ENCODE data around the gene TMEM87B. TPM values are rescaled to one million over a fixed set of nuclear protein-coding genes. Genes with fewer than 3 reads are reported as not detected.
"Not testable (repeated sequence)": the region's sequence is repeated elsewhere in the genome, so short reads cannot be mapped to it uniquely, and the experiment has no call there.

TMEM87B gene
- polyA plus RNA-seq, 1 donor from 2014 or later = 12.8 TPM

DNA sequence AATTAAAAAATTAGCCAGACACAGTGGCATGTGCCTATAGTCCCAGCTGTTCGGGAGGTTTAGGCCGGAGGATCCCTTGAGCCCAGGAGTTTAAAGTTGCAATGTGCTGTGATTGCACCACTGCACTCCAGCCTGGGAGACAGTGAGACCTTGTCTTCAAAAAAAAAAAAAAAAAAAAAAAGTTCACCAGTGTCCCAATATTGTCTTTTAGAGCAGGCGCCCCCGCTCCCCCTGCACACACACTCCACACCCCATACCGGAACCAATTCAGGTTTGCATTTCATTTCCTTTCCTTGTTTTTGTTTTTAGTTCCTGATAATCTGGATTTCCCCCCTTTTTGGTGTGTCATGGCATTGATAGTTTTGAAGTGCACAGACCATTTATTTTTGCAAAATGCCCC is 10.4 kb downstream of the TMEM87B start:
- Histone ChIP-seq H3K27ac (ENCODE audit: low read length) (no peak overlapping the region), H4K20me1 (ENCODE audit: insufficient read depth) (no peaks in the 10 kb centered on the region), H3K4me3 (ENCODE audit: low read length) (no peak overlapping the region), H2AFZ (ENCODE audit: low read depth, low read length) (no peak overlapping the region), H3K9me2 (ENCODE audit: insufficient read depth, low read length) (no peaks in the 10 kb centered on the region), H3K9ac (ENCODE audit: low read length) (no peak overlapping the region), H3K27me3 (ENCODE audit: insufficient read depth, low read depth, low read length) (no peaks in the 10 kb centered on the region), H3K36me3 (ENCODE audit: insufficient read depth, low read length) (no peaks in the 10 kb centered on the region), H3F3A (ENCODE audit: insufficient read depth, low read length, poor library complexity, severe bottlenecking) (no peaks in the 10 kb centered on the region), H3K9me3 (ENCODE audit: low read length) (no peaks in the 10 kb centered on the region), H3K79me2 (replicated peaks; ENCODE audit: insufficient read depth, low read length) (no peaks in the 10 kb centered on the region), H3K4me2 (ENCODE audit: low read length) (no peak overlapping the region)
- TF ChIP-seq MXI1 (conservative IDR thresholded peaks at IDR 0.05; ENCODE audit: poor library complexity, severe bottlenecking) (no peak), SMC3 (conservative IDR thresholded peaks at IDR 0.05; ENCODE audit: poor library complexity) (no peak), EP300 (conservative IDR thresholded peaks at IDR 0.05; ENCODE audit: poor library complexity, severe bottlenecking) (no peak), POLR2AphosphoS5 (IDR thresholded peaks at IDR 0.05) (no peak), EZH2 (IDR thresholded peaks at IDR 0.05; ENCODE audit: borderline replicate concordance, insufficient read depth, low read length, poor library complexity, severe bottlenecking) (no peak), RAD21 (conservative IDR thresholded peaks at IDR 0.05) (no peak), TAF1 (IDR thresholded peaks at IDR 0.05; ENCODE audit: low read depth) (no peak)
- TF ChIP-seq, protein P1, sequence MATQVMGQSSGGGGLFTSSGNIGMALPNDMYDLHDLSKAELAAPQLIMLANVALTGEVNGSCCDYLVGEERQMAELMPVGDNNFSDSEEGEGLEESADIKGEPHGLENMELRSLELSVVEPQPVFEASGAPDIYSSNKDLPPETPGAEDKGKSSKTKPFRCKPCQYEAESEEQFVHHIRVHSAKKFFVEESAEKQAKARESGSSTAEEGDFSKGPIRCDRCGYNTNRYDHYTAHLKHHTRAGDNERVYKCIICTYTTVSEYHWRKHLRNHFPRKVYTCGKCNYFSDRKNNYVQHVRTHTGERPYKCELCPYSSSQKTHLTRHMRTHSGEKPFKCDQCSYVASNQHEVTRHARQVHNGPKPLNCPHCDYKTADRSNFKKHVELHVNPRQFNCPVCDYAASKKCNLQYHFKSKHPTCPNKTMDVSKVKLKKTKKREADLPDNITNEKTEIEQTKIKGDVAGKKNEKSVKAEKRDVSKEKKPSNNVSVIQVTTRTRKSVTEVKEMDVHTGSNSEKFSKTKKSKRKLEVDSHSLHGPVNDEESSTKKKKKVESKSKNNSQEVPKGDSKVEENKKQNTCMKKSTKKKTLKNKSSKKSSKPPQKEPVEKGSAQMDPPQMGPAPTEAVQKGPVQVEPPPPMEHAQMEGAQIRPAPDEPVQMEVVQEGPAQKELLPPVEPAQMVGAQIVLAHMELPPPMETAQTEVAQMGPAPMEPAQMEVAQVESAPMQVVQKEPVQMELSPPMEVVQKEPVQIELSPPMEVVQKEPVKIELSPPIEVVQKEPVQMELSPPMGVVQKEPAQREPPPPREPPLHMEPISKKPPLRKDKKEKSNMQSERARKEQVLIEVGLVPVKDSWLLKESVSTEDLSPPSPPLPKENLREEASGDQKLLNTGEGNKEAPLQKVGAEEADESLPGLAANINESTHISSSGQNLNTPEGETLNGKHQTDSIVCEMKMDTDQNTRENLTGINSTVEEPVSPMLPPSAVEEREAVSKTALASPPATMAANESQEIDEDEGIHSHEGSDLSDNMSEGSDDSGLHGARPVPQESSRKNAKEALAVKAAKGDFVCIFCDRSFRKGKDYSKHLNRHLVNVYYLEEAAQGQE (IDR thresholded peaks at IDR 0.05; ENCODE audit: borderline replicate concordance) = no peak
- TF ChIP-seq, protein P2, sequence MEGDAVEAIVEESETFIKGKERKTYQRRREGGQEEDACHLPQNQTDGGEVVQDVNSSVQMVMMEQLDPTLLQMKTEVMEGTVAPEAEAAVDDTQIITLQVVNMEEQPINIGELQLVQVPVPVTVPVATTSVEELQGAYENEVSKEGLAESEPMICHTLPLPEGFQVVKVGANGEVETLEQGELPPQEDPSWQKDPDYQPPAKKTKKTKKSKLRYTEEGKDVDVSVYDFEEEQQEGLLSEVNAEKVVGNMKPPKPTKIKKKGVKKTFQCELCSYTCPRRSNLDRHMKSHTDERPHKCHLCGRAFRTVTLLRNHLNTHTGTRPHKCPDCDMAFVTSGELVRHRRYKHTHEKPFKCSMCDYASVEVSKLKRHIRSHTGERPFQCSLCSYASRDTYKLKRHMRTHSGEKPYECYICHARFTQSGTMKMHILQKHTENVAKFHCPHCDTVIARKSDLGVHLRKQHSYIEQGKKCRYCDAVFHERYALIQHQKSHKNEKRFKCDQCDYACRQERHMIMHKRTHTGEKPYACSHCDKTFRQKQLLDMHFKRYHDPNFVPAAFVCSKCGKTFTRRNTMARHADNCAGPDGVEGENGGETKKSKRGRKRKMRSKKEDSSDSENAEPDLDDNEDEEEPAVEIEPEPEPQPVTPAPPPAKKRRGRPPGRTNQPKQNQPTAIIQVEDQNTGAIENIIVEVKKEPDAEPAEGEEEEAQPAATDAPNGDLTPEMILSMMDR (IDR thresholded peaks at IDR 0.05; ENCODE audit: poor library complexity, severe bottlenecking) = no peak

DNA sequence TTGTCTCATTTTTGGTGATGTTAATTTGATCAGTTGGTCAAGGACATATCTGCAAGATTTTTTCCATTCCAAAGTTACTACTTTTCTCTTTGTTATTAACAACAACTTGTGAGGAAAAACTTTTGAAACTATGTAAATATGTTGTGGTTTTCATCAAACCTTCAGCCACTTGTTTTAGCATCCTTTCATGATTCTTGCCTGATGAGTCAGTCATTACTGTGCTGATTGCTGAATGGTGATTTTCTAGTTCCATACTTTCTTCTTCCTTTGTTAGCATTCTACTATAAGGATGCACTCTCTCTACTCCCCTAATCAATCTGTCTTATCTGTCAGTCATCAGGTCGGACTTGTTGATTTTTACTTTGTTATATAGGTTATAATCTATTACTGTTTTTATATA is 10.9 kb downstream of the TMEM87B start:
- H3K36me3 ChIP-seq (ENCODE audit: insufficient read depth, low read length) = no peaks in the 10 kb centered on the region
- H3K4me3 ChIP-seq (ENCODE audit: low read length) = no peak overlapping the region
- no peak overlapping the region for H2AFZ ChIP-seq (ENCODE audit: low read depth, low read length)
- no peak overlapping the region for H3K4me2 ChIP-seq (ENCODE audit: low read length)
- no peaks in the 10 kb centered on the region for H3K79me2 ChIP-seq (replicated peaks; ENCODE audit: insufficient read depth, low read length)
- no peak overlapping the region for H3K9ac ChIP-seq (ENCODE audit: low read length)
- H3F3A ChIP-seq (ENCODE audit: insufficient read depth, low read length, poor library complexity, severe bottlenecking) = no peaks in the 10 kb centered on the region
- H3K9me3 ChIP-seq (ENCODE audit: low read length) = no peaks in the 10 kb centered on the region
- no peaks in the 10 kb centered on the region for H3K9me2 ChIP-seq (ENCODE audit: insufficient read depth, low read length)
- no peaks in the 10 kb centered on the region for H3K27me3 ChIP-seq (ENCODE audit: insufficient read depth, low read depth, low read length)
- H3K27ac ChIP-seq (ENCODE audit: low read length) = no peak overlapping the region
- H4K20me1 ChIP-seq (ENCODE audit: insufficient read depth) = no peaks in the 10 kb centered on the region
- no peak for TF ChIP-seq SMC3 (conservative IDR thresholded peaks at IDR 0.05; ENCODE audit: poor library complexity)
- TF ChIP-seq POLR2AphosphoS5 (IDR thresholded peaks at IDR 0.05) = no peak
- TF ChIP-seq RAD21 (conservative IDR thresholded peaks at IDR 0.05) = no peak

DNA sequence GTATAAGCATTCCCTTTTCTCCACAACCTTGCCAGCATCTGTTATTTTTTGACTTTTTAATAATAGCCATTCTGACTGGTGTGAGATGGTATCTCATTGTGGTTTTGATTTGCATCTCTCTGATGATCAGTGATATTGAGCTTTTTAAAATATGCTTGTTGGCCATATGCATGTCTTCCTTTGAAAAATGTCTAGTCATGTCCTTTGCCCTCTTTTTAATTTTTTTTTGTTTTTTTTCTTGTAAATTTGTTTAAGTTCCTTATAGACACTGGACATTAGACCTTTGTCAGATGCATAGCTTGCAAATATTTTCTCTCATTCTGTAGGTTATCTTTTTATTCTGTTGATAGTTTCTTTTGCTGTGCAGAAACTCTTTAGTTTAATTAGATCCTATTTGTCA is 14.7 kb downstream of the TMEM87B start:
- H3K9me3 ChIP-seq (ENCODE audit: low read length); H3K4me2 ChIP-seq (ENCODE audit: low read length); H3F3A ChIP-seq (ENCODE audit: insufficient read depth, low read length, poor library complexity, severe bottlenecking); H3K27ac ChIP-seq (ENCODE audit: low read length); H3K79me2 ChIP-seq (replicated peaks; ENCODE audit: insufficient read depth, low read length); H3K36me3 ChIP-seq (ENCODE audit: insufficient read depth, low read length); H2AFZ ChIP-seq (ENCODE audit: low read depth, low read length); H3K4me3 ChIP-seq (ENCODE audit: low read length); H3K9ac ChIP-seq (ENCODE audit: low read length); H3K9me2 ChIP-seq (ENCODE audit: insufficient read depth, low read length); H4K20me1 ChIP-seq (ENCODE audit: insufficient read depth); H3K27me3 ChIP-seq (ENCODE audit: insufficient read depth, low read depth, low read length): not testable (repeated sequence)

Measured in neural cell (in vitro differentiated cells).